HepG2 (cell line): Measurements from ENCODE around the gene TEC. TPM values are rescaled to one million over a fixed set of nuclear protein-coding genes. Genes with fewer than 3 reads are reported as not detected.

ENCODE experiments used
- ATAC-seq: fragments of 200-7000 bp; cut with Tn5 transposase; 3 replicates; pipeline ENCODE4 v1.9.1; 2020; ENCODE audit warnings: mild to moderate bottlenecking, moderate library complexity
- BruUV-seq: library from RNA; stranded (reverse); fragments of 400-500 nt; replicated peaks from 2 replicates; lab custom pipeline; 2021; lab: Mats Ljungman, UMichigan
- CTCF ChIA-PET: fragments of 300-600 bp; formaldehyde crosslinking; extraction: SDS; loops from one replicate; lab custom pipeline; 2021; ENCODE audit warnings: low total read pairs, inconsistent platforms, low intra/inter-chr PET ratio; lab: Yijun Ruan, JAX
- POLR2A ChIA-PET: fragments of 350-600 bp; sonication (Branson Sonifier 250); formaldehyde crosslinking; loops from one replicate; lab custom pipeline; 2020; ENCODE audit warnings: antibody characterized with exemption, inconsistent platforms; lab: Yijun Ruan, JAX
- DNase-seq: peaks from one replicate; pipeline ENCODE4 v3.0.0-alpha.2; 2015; ENCODE audit warnings: low spot score
- FAIRE-seq: peaks from 3 replicates; lab custom pipeline; 2011; peaks lifted over from hg19 to GRCh38; lab: Jason Lieb, UNC
- H2AFZ ChIP-seq: one replicate; pipeline ENCODE4 v1.6.1; 2011; ENCODE audit warnings: low read length, inconsistent platforms
- H3K27ac ChIP-seq: fragments of 300-600 bp; 3 replicates; pipeline ENCODE4 v1.8.0; 2011; ENCODE audit warnings: mixed run types, mild to moderate bottlenecking, mixed read lengths, low read length, inconsistent platforms; ENCODE audit not compliant: insufficient read depth; ENCODE audit errors: extremely low read length
- H3K27me3 ChIP-seq, 2 experiments: fragments of 200-600 bp in 1 of 2; 2 replicates in 1 of 2; 3 replicates in 1 of 2; pipeline versions ENCODE4 v1.6.0 to v1.8.0; 2011; ENCODE audit warnings: low read length in 2 of 2, mild to moderate bottlenecking in 2 of 2, moderate library complexity in 2 of 2, inconsistent platforms in 1 of 2; ENCODE audit not compliant: insufficient read depth in 2 of 2, control insufficient read depth in 1 of 2
- H3K36me3 ChIP-seq, 2 experiments: fragments of 200-600 bp in 1 of 2; replicated peaks in 1 of 2; 2 replicates in 1 of 2; 3 replicates in 1 of 2; pipeline versions ENCODE4 v1.5.1 to v1.8.0; 2011; ENCODE audit warnings: low read length in 2 of 2, inconsistent platforms in 1 of 2; ENCODE audit not compliant: insufficient read depth in 2 of 2, control insufficient read depth in 1 of 2
- H3K4me1 ChIP-seq: 2 replicates; pipeline ENCODE4 v1.5.1; 2012; ENCODE audit warnings: low read length, inconsistent platforms; ENCODE audit not compliant: insufficient read depth
- H3K4me2 ChIP-seq: 2 replicates; pipeline ENCODE4 v1.6.0; 2011; ENCODE audit warnings: low read depth, low read length, inconsistent platforms
- H3K4me3 ChIP-seq, 3 experiments: fragments of 200-600 bp in 1 of 3; sonication (generic), shearing (Covaris generic) in 1 of 3; replicated peaks in 1 of 3; 2 replicates each; pipeline ENCODE4 v1.5.1; 2011 to 2016; ENCODE audit warnings: low read length in 3 of 3, inconsistent platforms in 2 of 3, low read depth in 2 of 3, mild to moderate bottlenecking in 2 of 3, control low read depth in 1 of 3, mixed read lengths in 1 of 3; ENCODE audit not compliant: insufficient read depth in 1 of 3
- H3K79me2 ChIP-seq: one replicate; pipeline ENCODE4 v1.6.1; 2011; ENCODE audit warnings: low read length, inconsistent platforms; ENCODE audit not compliant: insufficient read depth
- H3K9ac ChIP-seq: 2 replicates; pipeline ENCODE4 v1.6.0; 2011; ENCODE audit warnings: mild to moderate bottlenecking, low read depth, low read length, inconsistent platforms; ENCODE audit not compliant: insufficient read depth
- H3K9me3 ChIP-seq: 2 replicates; pipeline ENCODE4 v1.5.1; 2012; ENCODE audit warnings: mild to moderate bottlenecking, low read length
- H4K20me1 ChIP-seq: 2 replicates; pipeline ENCODE4 v1.6.0; 2011; ENCODE audit warnings: inconsistent platforms, mild to moderate bottlenecking, low read length, moderate library complexity; ENCODE audit not compliant: insufficient read depth
- FOXA1 ChIP-seq, 2 experiments: fragments of 450-650 bp in 1 of 2; sonication (generic) in 1 of 2; formaldehyde crosslinking in 1 of 2; IDR thresholded peaks; 2 replicates each; pipeline versions ENCODE4 v1.4.0 to v1.6.1; 2016 to 2020; ENCODE audit warnings: missing genetic modification reagents in 1 of 2
- HNF4G ChIP-seq, 2 experiments: sonication (generic) in 1 of 2; formaldehyde crosslinking in 1 of 2; IDR thresholded peaks; 2 replicates each; pipeline versions ENCODE4 v1.4.0 to v1.6.1; 2011 to 2020; ENCODE audit warnings: borderline replicate concordance in 2 of 2, low read depth in 2 of 2, mild to moderate bottlenecking in 2 of 2, low read length in 1 of 2, missing genetic modification reagents in 1 of 2, moderate library complexity in 1 of 2
- HNRNPL ChIP-seq: fragments of 200-400 bp; formaldehyde crosslinking; IDR thresholded peaks from 2 replicates; pipeline ENCODE4 v1.6.1; 2017; ENCODE audit warnings: mild to moderate bottlenecking, low read depth, low read length
- KLF15 ChIP-seq: sonication (generic); formaldehyde crosslinking; IDR thresholded peaks from 2 replicates; pipeline ENCODE4 v1.8.1; 2023; ENCODE audit warnings: borderline replicate concordance, mild to moderate bottlenecking, inconsistent platforms, missing genetic modification reagents, mixed read lengths
- NFIC ChIP-seq: IDR thresholded peaks from 2 replicates; pipeline ENCODE4 v1.6.1; 2012; ENCODE audit warnings: mild to moderate bottlenecking, low read length, inconsistent platforms
- NONO ChIP-seq, 2 experiments: fragments of 450-650 bp in 1 of 2; sonication (generic) in 1 of 2; formaldehyde crosslinking in 1 of 2; IDR thresholded peaks in 1 of 2; conservative IDR thresholded peaks in 1 of 2; 2 replicates each; pipeline versions ENCODE4 v1.6.1 to v1.8.0; 2017 to 2022; ENCODE audit warnings: mild to moderate bottlenecking in 1 of 2, missing genetic modification reagents in 1 of 2, moderate library complexity in 1 of 2
- REPIN1 ChIP-seq: sonication (generic); formaldehyde crosslinking; IDR thresholded peaks from 2 replicates; pipeline ENCODE4 v1.8.0; 2022; ENCODE audit warnings: missing genetic modification reagents, low read depth, mild to moderate bottlenecking, borderline replicate concordance
- SALL2 ChIP-seq: sonication (generic); formaldehyde crosslinking; IDR thresholded peaks from 2 replicates; pipeline ENCODE4 v1.8.1; 2023; ENCODE audit warnings: mild to moderate bottlenecking, missing genetic modification reagents, inconsistent platforms
- ZNF556 ChIP-seq: sonication (generic); formaldehyde crosslinking; IDR thresholded peaks from 2 replicates; pipeline ENCODE4 v1.4.0; 2020; ENCODE audit warnings: mild to moderate bottlenecking, missing genetic modification reagents, borderline replicate concordance
- ZNF629 ChIP-seq: sonication (generic); formaldehyde crosslinking; conservative IDR thresholded peaks from 2 replicates; pipeline ENCODE4 v1.5.0; 2020; ENCODE audit warnings: missing genetic modification reagents
- WGBS: methylation state at CpG from one replicate; pipeline ENCODE4 v1.1.6; 2017; ENCODE audit warnings: low lambda C conversion rate; 5-methylcytosine and 5-hydroxymethylcytosine counted together
- in situ Hi-C: cut with HindIII; loops from 2 replicates; pipeline ENCODE4 v1.10.0; 2017; ENCODE audit warnings: low pct_unique_long_range_greater_than_20kb; ENCODE audit not compliant: extremely low pct_ligation_motif_present
- intact Hi-C: fragments of 100-400 bp; cut with micrococcal nuclease; formaldehyde crosslinking; loops from one replicate; pipeline ENCODE4 v1.10.0; 2022; ENCODE audit not compliant: unreplicated experiment
- polyA plus RNA-seq, 8 experiments: library from polyadenylated mRNA; depleted of rRNA in 3 of 8; stranded (reverse) in 7 of 8; unstranded in 1 of 8; fragments of >200 nt; fragmentation: Illumina TruSeq in 4 of 8; extraction: Trizol in 4 of 8; gene quantifications; 2 replicates each; pipeline versions ENCODE4 v1.2.1 to v1.2.3, GENCODE V29; 2011 to 2016; ENCODE audit warnings: low read depth in 4 of 8, missing spikeins in 1 of 8, mixed read lengths in 1 of 8; ENCODE audit not compliant: insufficient read depth in 1 of 8
- total RNA-seq, 5 experiments: library from RNA; depleted of rRNA; stranded (reverse); fragments of >200 nt; fragmentation: Illumina TruSeq; extraction: Trizol; gene quantifications; 2 replicates each; pipeline ENCODE4 v1.2.3, GENCODE V29; 2016; ENCODE audit warnings: low read depth in 1 of 5
- TF ChIP-seq, protein P1 (sequence below): sonication (generic); formaldehyde crosslinking; IDR thresholded peaks from 2 replicates; pipeline ENCODE4 v1.8.0; 2022; ENCODE audit warnings: mild to moderate bottlenecking, missing genetic modification reagents
- TF ChIP-seq, protein P2 (sequence below): sonication (generic); formaldehyde crosslinking; IDR thresholded peaks from 2 replicates; pipeline ENCODE4 v1.4.0; 2020; ENCODE audit warnings: mild to moderate bottlenecking, low read depth, missing genetic modification reagents
- TF ChIP-seq, protein P3 (sequence below): IDR thresholded peaks from 2 replicates; pipeline ENCODE4 v1.6.1; 2016; ENCODE audit warnings: control low read depth

TEC gene
- total and polyA plus RNA-seq, 2 of the 13 experiments (the other 11 are each of a cell fraction or from before 2014, with no cell fraction given) = 0.05 to 0.20 TPM

DNA sequence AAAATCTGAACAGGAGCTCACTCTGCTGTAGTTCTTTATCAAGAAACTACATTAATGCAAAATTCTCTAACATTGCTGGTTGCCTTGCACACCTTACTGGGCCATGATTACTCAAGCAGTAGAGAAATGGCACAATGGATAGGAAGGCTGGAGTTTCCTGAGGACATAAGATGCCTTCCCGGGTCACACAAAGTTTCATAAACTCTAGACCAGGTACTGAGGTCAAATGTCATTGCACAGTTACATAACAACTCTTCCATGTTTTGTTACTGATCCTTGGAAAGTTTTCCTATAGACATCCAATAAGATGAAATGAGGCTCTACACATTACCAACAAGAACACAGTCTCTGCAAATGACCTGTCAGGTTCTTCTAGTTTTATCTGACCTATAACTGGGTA lies 9.9 kb downstream of the TEC start:
- ATAC-seq (no peak), FAIRE-seq (no peak), DNase-seq (no peak)
- no TSS peak for BruUV-seq
- in situ Hi-C loops (no loop called here), intact Hi-C loops (no loop called here)
- H4K20me1 ChIP-seq = no peaks in the 10 kb centered on the region
- H2AFZ ChIP-seq = no peak overlapping the region
- no peaks in the 10 kb centered on the region for H3K79me2 ChIP-seq
- no peaks in the 10 kb centered on the region for H3K27me3 ChIP-seq
- H3K27ac ChIP-seq = no peak overlapping the region
- H3K9ac ChIP-seq = no peak overlapping the region
- no peaks in the 10 kb centered on the region for H3K9me3 ChIP-seq
- 0% methylated on average over 1 of the region's 1 CpG for WGBS
- H3K4me3 ChIP-seq = no peak overlapping the region
- H3K36me3 ChIP-seq = no peaks in the 10 kb centered on the region
- ChIA-PET CTCF (no interaction called here), POLR2A (no interaction called here)
- H3K4me1 ChIP-seq = no peaks in the 10 kb centered on the region
- H3K4me2 ChIP-seq = no peak overlapping the region
- no peak for TF ChIP-seq KLF15
- no peak for TF ChIP-seq NFIC
- no peak for TF ChIP-seq ZNF556 (CRISPR knock-in tag)
- no peak for TF ChIP-seq HNRNPL
- TF ChIP-seq, protein P1, sequence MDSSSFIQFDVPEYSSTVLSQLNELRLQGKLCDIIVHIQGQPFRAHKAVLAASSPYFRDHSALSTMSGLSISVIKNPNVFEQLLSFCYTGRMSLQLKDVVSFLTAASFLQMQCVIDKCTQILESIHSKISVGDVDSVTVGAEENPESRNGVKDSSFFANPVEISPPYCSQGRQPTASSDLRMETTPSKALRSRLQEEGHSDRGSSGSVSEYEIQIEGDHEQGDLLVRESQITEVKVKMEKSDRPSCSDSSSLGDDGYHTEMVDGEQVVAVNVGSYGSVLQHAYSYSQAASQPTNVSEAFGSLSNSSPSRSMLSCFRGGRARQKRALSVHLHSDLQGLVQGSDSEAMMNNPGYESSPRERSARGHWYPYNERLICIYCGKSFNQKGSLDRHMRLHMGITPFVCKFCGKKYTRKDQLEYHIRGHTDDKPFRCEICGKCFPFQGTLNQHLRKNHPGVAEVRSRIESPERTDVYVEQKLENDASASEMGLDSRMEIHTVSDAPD (CRISPR knock-in tag) = no peak
- TF ChIP-seq FOXA1 (IDR thresholded peaks at IDR 0.05) = no peak
- TF ChIP-seq FOXA1 (CRISPR knock-in tag; IDR thresholded peaks at IDR 0.05) = no peak

DNA sequence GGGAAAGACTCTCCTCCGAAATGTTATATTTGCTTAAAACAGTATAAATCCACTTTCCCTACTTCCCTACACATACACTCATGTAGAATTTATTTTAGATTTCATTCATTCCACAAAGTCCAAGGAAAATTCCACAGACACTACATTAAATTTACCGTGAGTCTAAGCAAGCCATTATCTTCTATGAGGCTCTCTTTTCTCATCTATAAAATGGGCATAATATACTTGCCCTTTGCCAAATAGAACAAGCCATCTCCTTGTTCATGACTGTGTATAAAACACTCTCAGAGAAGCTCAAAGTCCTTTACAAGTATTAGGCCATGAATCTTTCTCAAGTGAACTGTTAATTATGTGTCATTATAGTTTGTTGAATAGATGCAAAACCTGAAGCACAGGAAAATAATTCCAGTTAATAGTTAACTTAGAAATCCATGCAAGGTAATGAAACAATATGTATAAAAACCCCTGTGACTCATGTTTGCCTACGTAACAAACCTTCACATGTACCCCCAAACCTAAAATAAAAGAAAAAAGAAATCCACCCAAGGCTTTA lies 10.7 kb downstream of the TEC start:
- Histone ChIP-seq H2AFZ (no peak overlapping the region), H3K9ac (no peak overlapping the region), H3K4me1 (no peaks in the 10 kb centered on the region), H3K79me2 (no peaks in the 10 kb centered on the region), H3K27ac (no peak overlapping the region), H3K4me3 (no peak overlapping the region), H3K27me3 (no peaks in the 10 kb centered on the region), H3K36me3 (no peaks in the 10 kb centered on the region), H4K20me1 (no peaks in the 10 kb centered on the region), H3K4me2 (no peak overlapping the region), H3K9me3 (no peaks in the 10 kb centered on the region)
- intact Hi-C loops (no loop called here), in situ Hi-C loops (no loop called here)
- WGBS = 70% methylated on average over 3 of the region's 3 CpGs
- no peak for ATAC-seq
- CTCF ChIA-PET = no interaction called here
- POLR2A ChIA-PET = no interaction called here
- FAIRE-seq = no peak
- BruUV-seq = no TSS peak
- DNase-seq = no peak
- TF ChIP-seq ZNF629 (CRISPR knock-in tag) = 0 out of 2 replicates have a peak, but pooled peaks have one; percentile 10
- TF ChIP-seq, protein P2, sequence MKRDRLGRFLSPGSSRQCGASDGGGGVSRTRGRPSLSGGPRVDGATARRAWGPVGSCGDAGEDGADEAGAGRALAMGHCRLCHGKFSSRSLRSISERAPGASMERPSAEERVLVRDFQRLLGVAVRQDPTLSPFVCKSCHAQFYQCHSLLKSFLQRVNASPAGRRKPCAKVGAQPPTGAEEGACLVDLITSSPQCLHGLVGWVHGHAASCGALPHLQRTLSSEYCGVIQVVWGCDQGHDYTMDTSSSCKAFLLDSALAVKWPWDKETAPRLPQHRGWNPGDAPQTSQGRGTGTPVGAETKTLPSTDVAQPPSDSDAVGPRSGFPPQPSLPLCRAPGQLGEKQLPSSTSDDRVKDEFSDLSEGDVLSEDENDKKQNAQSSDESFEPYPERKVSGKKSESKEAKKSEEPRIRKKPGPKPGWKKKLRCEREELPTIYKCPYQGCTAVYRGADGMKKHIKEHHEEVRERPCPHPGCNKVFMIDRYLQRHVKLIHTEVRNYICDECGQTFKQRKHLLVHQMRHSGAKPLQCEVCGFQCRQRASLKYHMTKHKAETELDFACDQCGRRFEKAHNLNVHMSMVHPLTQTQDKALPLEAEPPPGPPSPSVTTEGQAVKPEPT (CRISPR knock-in tag) = no peak
- no peak for TF ChIP-seq SALL2 (CRISPR knock-in tag)
- no peak for TF ChIP-seq HNF4G (IDR thresholded peaks at IDR 0.05; ENCODE audit: borderline replicate concordance, low read depth, low read length)
- no peak for TF ChIP-seq HNF4G (CRISPR knock-in tag; IDR thresholded peaks at IDR 0.05; ENCODE audit: borderline replicate concordance, low read depth)
- TF ChIP-seq, protein P3, sequence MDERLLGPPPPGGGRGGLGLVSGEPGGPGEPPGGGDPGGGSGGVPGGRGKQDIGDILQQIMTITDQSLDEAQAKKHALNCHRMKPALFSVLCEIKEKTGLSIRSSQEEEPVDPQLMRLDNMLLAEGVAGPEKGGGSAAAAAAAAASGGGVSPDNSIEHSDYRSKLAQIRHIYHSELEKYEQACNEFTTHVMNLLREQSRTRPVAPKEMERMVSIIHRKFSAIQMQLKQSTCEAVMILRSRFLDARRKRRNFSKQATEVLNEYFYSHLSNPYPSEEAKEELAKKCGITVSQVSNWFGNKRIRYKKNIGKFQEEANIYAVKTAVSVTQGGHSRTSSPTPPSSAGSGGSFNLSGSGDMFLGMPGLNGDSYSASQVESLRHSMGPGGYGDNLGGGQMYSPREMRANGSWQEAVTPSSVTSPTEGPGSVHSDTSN = no peak
- no peak for TF ChIP-seq REPIN1
- TF ChIP-seq NONO (IDR thresholded peaks at IDR 0.05) = no peak
- no peak for TF ChIP-seq NONO (CRISPR knock-in tag; conservative IDR thresholded peaks at IDR 0.05)
